Endothelial cell of umbilical vein (primary cell): ENCODE measurements around the gene IFNG-AS1. TPM values are rescaled to one million over a fixed set of nuclear protein-coding genes. Genes with fewer than 3 reads are reported as not detected.

Experiments
- BruUV-seq: library from RNA; stranded (reverse); fragments of 400-500 nt; replicated peaks from 2 replicates; lab custom pipeline; 2021; lab: Mats Ljungman, UMichigan
- CTCF ChIA-PET: fragments of 300-600, 350-600 bp; sonication (Branson Sonifier 250); formaldehyde crosslinking; loops from one replicate; lab custom pipeline; 2021; ENCODE audit warnings: antibody characterized with exemption, inconsistent platforms; lab: Charles Lee
- POLR2A ChIA-PET: fragments of 300-600, 350-600 bp; sonication (Branson Sonifier 250); formaldehyde crosslinking; loops from one replicate; lab custom pipeline; 2021; ENCODE audit warnings: antibody characterized with exemption, inconsistent platforms; lab: Charles Lee
- DNase-seq: peaks from one replicate; pipeline ENCODE4 v3.0.0-alpha.2; 2011; ENCODE audit warnings: low read depth, low spot score
- FAIRE-seq: peaks from 2 replicates; lab custom pipeline; 2011; peaks lifted over from hg19 to GRCh38; lab: Jason Lieb, UNC
- H2AFZ ChIP-seq: 2 replicates; pipeline ENCODE4 v1.6.0; 2012; ENCODE audit warnings: low read depth, low read length, control low read depth, inconsistent platforms
- H3K27ac ChIP-seq: 2 replicates; pipeline ENCODE4 v1.5.1; 2011; ENCODE audit warnings: low read depth, mild to moderate bottlenecking, control low read depth, low read length, moderate library complexity; ENCODE audit not compliant: insufficient read depth
- H3K27me3 ChIP-seq, 2 experiments: 2 replicates each; pipeline versions ENCODE4 v1.6.0 to v1.6.1; 2011; ENCODE audit warnings: low read length in 2 of 2, mixed read lengths in 1 of 2; ENCODE audit not compliant: control insufficient read depth in 2 of 2, insufficient read depth in 2 of 2
- H3K36me3 ChIP-seq, 2 experiments: 2 replicates in 1 of 2; 3 replicates in 1 of 2; pipeline ENCODE4 v1.5.1; 2011; ENCODE audit warnings: low read length in 2 of 2, mild to moderate bottlenecking in 1 of 2, moderate library complexity in 1 of 2; ENCODE audit not compliant: control insufficient read depth in 2 of 2, insufficient read depth in 2 of 2; ENCODE audit errors: extremely low read depth in 1 of 2
- H3K4me1 ChIP-seq: 3 replicates; pipeline ENCODE4 v1.5.1; 2011; ENCODE audit warnings: mild to moderate bottlenecking, low read length; ENCODE audit not compliant: control insufficient read depth, insufficient read depth; ENCODE audit errors: extremely low read depth
- H3K4me2 ChIP-seq: 2 replicates; pipeline ENCODE4 v1.6.1; 2011; ENCODE audit warnings: low read length, control low read depth, mixed read lengths; ENCODE audit not compliant: insufficient read depth
- H3K4me3 ChIP-seq, 3 experiments: fragments of 200-600 bp in 1 of 3; sonication (generic), shearing (Covaris generic) in 1 of 3; replicated peaks in 1 of 3; 2 replicates each; pipeline ENCODE4 v1.5.1; 2011 to 2016; ENCODE audit warnings: control low read depth in 3 of 3, low read length in 3 of 3, mild to moderate bottlenecking in 2 of 3, inconsistent platforms in 1 of 3, low read depth in 1 of 3, moderate library complexity in 1 of 3; ENCODE audit not compliant: insufficient read depth in 1 of 3
- H3K79me2 ChIP-seq: 2 replicates; pipeline ENCODE4 v1.6.0; 2012; ENCODE audit warnings: low read length, inconsistent platforms; ENCODE audit not compliant: control insufficient read depth, insufficient read depth
- H3K9ac ChIP-seq: replicated peaks from 2 replicates; pipeline ENCODE3; 2011; ENCODE audit warnings: low read length, control low read depth; ENCODE audit not compliant: insufficient read depth; ENCODE audit errors: extremely low read depth
- H3K9me1 ChIP-seq: replicated peaks from 3 replicates; pipeline ENCODE4 v1.6.0; 2011; ENCODE audit warnings: mild to moderate bottlenecking, low read length; ENCODE audit not compliant: control insufficient read depth, insufficient read depth; ENCODE audit errors: extremely low read depth
- H3K9me3 ChIP-seq: replicated peaks from 2 replicates; pipeline ENCODE4 v1.5.1; 2012; ENCODE audit warnings: low read length, inconsistent platforms; ENCODE audit not compliant: control insufficient read depth, insufficient read depth
- H4K20me1 ChIP-seq: replicated peaks from 2 replicates; pipeline ENCODE3; 2011; ENCODE audit warnings: mild to moderate bottlenecking, low read length; ENCODE audit not compliant: control insufficient read depth, insufficient read depth; ENCODE audit errors: extremely low read depth
- CTCF ChIP-seq, 2 donors: IDR thresholded peaks; 1 replicate in 1 of 2; 2 replicates in 1 of 2; pipeline ENCODE4 v1.5.1; 2011; ENCODE audit warnings: low read length in 2 of 2, mild to moderate bottlenecking in 2 of 2, moderate library complexity in 2 of 2, control low read depth in 1 of 2, inconsistent platforms in 1 of 2, low read depth in 1 of 2; ENCODE audit not compliant: insufficient read depth in 1 of 2; ENCODE audit errors: extremely low read depth in 1 of 2
- EZH2 ChIP-seq: IDR thresholded peaks from 2 replicates; pipeline ENCODE4 v1.6.1; 2012; ENCODE audit warnings: borderline replicate concordance, low read depth, mild to moderate bottlenecking, moderate library complexity, low read length, inconsistent platforms; ENCODE audit not compliant: severe bottlenecking
- FOS ChIP-seq: IDR thresholded peaks from 2 replicates; pipeline ENCODE4 v1.6.1; 2011; ENCODE audit warnings: mild to moderate bottlenecking, low read length, moderate library complexity, borderline replicate concordance; ENCODE audit not compliant: insufficient read depth
- GATA2 ChIP-seq: IDR thresholded peaks from 2 replicates; pipeline ENCODE4 v1.7.0; 2011; ENCODE audit warnings: low read depth, mild to moderate bottlenecking, moderate library complexity, mixed read lengths, low read length; ENCODE audit not compliant: insufficient read length, insufficient read depth
- JUN ChIP-seq: IDR thresholded peaks from 2 replicates; pipeline ENCODE4 v1.6.1; 2011; ENCODE audit warnings: borderline replicate concordance, low read depth; ENCODE audit not compliant: insufficient read length, insufficient read depth
- MAX ChIP-seq: IDR thresholded peaks from 2 replicates; pipeline ENCODE4 v1.6.1; 2011; ENCODE audit not compliant: insufficient read depth, insufficient read length
- MYC ChIP-seq: IDR thresholded peaks from one replicate; pipeline ENCODE4 v1.6.1; 2011; ENCODE audit warnings: mild to moderate bottlenecking, low read depth, low read length
- POLR2A ChIP-seq: IDR thresholded peaks from 2 replicates; pipeline ENCODE4 v1.6.1; 2012; ENCODE audit warnings: low read depth, mild to moderate bottlenecking, control low read depth, low read length
- POLR2AphosphoS5 ChIP-seq: IDR thresholded peaks from 2 replicates; pipeline ENCODE4 v1.6.1; 2012; ENCODE audit warnings: low read depth, mild to moderate bottlenecking, control low read depth, low read length, moderate library complexity; ENCODE audit not compliant: insufficient read depth
- dilution Hi-C: fragments of 300-500 bp; cut with MboI; formaldehyde crosslinking; loops from one replicate; pipeline ENCODE4 v1.15.0; 2019; ENCODE audit warnings: low sequenced_read_pairs; ENCODE audit not compliant: extremely low pct_ligation_motif_present
- intact Hi-C: fragments of 100-400 bp; cut with micrococcal nuclease; formaldehyde crosslinking; loops from one replicate; pipeline ENCODE4 v1.10.0; 2022
- polyA plus RNA-seq, 4 experiments: library from polyadenylated mRNA; depleted of rRNA in 3 of 4; stranded (reverse) in 3 of 4; unstranded in 1 of 4; fragments of >200 nt; gene quantifications; 2 replicates each; pipeline versions ENCODE4 v1.2.1 to v1.2.3, GENCODE V29; 2011 to 2012; ENCODE audit warnings: missing spikeins in 1 of 4
- total RNA-seq: library from RNA; stranded (reverse); gene quantifications from 2 replicates; pipeline ENCODE4 v1.2.3, GENCODE V29; 2021

Gene IFNG-AS1
- total and polyA plus RNA-seq, 2 donors (not counting 3 experiments of a cell fraction or from before 2014, with no cell fraction given), result not detected

- no peaks in the 10 kb centered on the region for H4K20me1 ChIP-seq
- H2AFZ ChIP-seq, result no peak overlapping the region
- no peak overlapping the region for H3K4me3 ChIP-seq
- no peaks in the 10 kb centered on the region for H3K4me1 ChIP-seq
- H3K9ac ChIP-seq, result no peak overlapping the region
- H3K79me2 ChIP-seq, result no peaks in the 10 kb centered on the region
- dilution Hi-C loops (no loop called here), intact Hi-C loops (no loop called here)
- ChIA-PET POLR2A (no interaction called here), CTCF (no interaction called here)
- TF ChIP-seq FOS (no peak), MAX (no peak), GATA2 (no peak), CTCF (IDR thresholded peaks at IDR 0.05; ENCODE audit: extremely low read depth in 1 of 2, insufficient read depth in 1 of 2, low read depth in 1 of 2, low read length in 2 of 2) (no peak)
- no peak overlapping the region for H3K27ac ChIP-seq
- FAIRE-seq (no peak), DNase-seq (no peak)
- H3K36me3 ChIP-seq, result no peaks in the 10 kb centered on the region
- H3K27me3 ChIP-seq, result no peaks in the 10 kb centered on the region
- no peaks in the 10 kb centered on the region for H3K9me1 ChIP-seq
- no peak overlapping the region for H3K4me2 ChIP-seq
- no peaks in the 10 kb centered on the region for H3K9me3 ChIP-seq
- BruUV-seq, result no TSS peak
These were observed 11.6 kb upstream of the IFNG-AS1 start for GRCh38 chr12:67977668-67978067.

GRCh38 chr12:67980391-67980790, 8.9 kb upstream of the IFNG-AS1 start:
- Histone ChIP-seq H3K79me2 (no peaks in the 10 kb centered on the region), H2AFZ (no peak overlapping the region), H3K9me3 (no peaks in the 10 kb centered on the region), H4K20me1 (no peaks in the 10 kb centered on the region), H3K4me2 (no peak overlapping the region), H3K4me1 (no peaks in the 10 kb centered on the region), H3K36me3 (no peaks in the 10 kb centered on the region), H3K4me3 (no peak overlapping the region), H3K9me1 (no peaks in the 10 kb centered on the region), H3K9ac (no peak overlapping the region), H3K27me3 (no peaks in the 10 kb centered on the region), H3K27ac (no peak overlapping the region)
- CTCF ChIA-PET, result no interaction called here
- DNase-seq (no peak), FAIRE-seq (no peak)
- POLR2A ChIA-PET, result no interaction called here
- TF ChIP-seq MYC (no peak), JUN (no peak), EZH2 (no peak), CTCF (IDR thresholded peaks at IDR 0.05; ENCODE audit: extremely low read depth in 1 of 2, insufficient read depth in 1 of 2, low read depth in 1 of 2, low read length in 2 of 2) (no peak), FOS (no peak), MAX (no peak), GATA2 (no peak), POLR2A (no peak), POLR2AphosphoS5 (no peak)
- BruUV-seq, result no TSS peak
- dilution Hi-C loops, result no loop called here
- intact Hi-C loops, result no loop called here
